ENCODE data around the gene CD79B.

DNA sequence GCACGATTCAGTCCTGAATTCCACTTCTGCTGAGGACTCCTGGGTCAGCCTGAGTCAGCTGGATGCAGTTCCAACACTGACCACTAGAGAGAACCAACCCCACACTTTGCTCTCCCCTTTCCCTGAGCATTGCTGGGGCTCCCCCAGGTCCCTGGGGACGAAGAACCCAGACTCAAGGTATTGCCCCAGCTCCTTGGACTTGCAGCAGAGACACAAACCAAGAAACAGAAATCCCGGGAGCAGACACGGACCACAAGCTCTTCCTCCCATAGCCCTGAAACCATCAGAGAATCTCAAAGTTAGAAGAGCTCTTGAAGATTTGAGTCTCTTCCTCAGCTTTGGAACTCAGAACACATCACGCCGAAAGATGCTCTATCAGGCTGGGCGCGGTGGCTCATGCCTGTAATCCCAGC, 12.8 kb downstream of the CD79B start:
- TF ChIP-seq, protein P1, sequence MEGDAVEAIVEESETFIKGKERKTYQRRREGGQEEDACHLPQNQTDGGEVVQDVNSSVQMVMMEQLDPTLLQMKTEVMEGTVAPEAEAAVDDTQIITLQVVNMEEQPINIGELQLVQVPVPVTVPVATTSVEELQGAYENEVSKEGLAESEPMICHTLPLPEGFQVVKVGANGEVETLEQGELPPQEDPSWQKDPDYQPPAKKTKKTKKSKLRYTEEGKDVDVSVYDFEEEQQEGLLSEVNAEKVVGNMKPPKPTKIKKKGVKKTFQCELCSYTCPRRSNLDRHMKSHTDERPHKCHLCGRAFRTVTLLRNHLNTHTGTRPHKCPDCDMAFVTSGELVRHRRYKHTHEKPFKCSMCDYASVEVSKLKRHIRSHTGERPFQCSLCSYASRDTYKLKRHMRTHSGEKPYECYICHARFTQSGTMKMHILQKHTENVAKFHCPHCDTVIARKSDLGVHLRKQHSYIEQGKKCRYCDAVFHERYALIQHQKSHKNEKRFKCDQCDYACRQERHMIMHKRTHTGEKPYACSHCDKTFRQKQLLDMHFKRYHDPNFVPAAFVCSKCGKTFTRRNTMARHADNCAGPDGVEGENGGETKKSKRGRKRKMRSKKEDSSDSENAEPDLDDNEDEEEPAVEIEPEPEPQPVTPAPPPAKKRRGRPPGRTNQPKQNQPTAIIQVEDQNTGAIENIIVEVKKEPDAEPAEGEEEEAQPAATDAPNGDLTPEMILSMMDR (IDR thresholded peaks at IDR 0.05) = peak; percentile 74 to 94 (median 90)
- no peak for TF ChIP-seq EP300 (IDR thresholded peaks at IDR 0.05)

Data from sigmoid colon (tissue), 4 donors.